ENCODE measurements around the gene OSTM1. TPM values are rescaled to one million over a fixed set of nuclear protein-coding genes. Genes with fewer than 3 reads are reported as not detected.

The OSTM1 gene
- total and polyA plus RNA-seq, 2 donors (not counting 1 experiment from before 2014, with no cell fraction given): 6.2 to 41.7 TPM

DNA sequence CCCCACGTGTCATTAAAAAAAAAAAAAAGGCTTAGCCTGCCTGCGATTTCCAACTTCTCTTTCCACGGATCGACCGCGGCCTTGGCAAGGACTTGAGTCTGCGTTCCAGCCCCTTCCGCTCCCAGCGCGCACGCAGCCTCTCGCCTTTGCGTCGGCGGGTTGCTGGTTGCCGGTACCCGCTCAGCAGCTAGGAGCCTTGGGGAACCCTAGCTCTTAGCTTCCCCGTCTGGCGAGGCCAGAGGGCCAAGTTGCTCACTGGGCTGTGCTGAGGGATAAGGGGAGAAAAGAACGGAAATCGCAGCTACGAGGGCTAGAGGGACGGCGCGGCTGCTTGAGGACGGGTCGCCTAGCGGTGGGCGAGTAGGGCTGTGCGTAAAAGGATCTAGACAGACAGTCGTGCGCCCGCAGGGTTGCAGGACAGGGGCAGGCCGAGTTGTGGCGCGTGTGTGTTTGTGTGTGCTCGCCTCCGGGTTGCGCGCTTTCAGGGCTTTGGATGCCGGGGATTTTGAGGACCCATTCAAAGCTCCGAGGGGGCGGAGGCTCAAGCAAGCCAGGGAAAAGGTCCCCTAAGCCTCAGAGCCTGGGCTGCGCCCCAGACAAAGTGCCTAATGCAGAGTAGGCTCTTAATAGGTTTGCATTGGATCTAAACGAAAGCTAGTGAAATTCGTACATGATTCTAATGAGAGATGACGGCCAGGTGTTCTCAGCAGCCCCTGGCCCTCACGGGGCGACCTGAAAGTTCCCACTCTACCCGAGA is 40.5 kb upstream of the OSTM1 start:
- intact Hi-C loops (cut with micrococcal nuclease): loop anchor here (2.0 to 10.0 kb wide), 4 partner anchors 58 to 977 kb away; partner anchors contain the start of genes SESN1 and SNX3
- Histone ChIP-seq H3K4me3 (ENCODE audit: control extremely low read depth in 1 of 5, extremely low read depth in 1 of 5, insufficient read depth in 1 of 5, low read depth in 2 of 5, low read length in 4 of 5) (peak overlapping the region in 3 of 5 experiments; percentile 36 to 43 (median 38)), H3K4me2 (replicated peaks; ENCODE audit: low read depth, low read length, poor library complexity, severe bottlenecking) (peak overlapping the region; percentile 84), H3K79me2 (ENCODE audit: control insufficient read depth, insufficient read depth, low read length) (no peaks in the 10 kb centered on the region), H3K27me3 (replicated peaks in 1 of 4; ENCODE audit: control extremely low read depth in 1 of 4, control insufficient read depth in 3 of 4, insufficient read depth in 4 of 4, low read length in 3 of 4) (peaks cover 0 to 80% (median 64%) of the 10 kb centered on the region in 4 experiments), H2AFZ (ENCODE audit: insufficient read depth, low read depth, low read length, poor library complexity, severe bottlenecking) (peak overlapping the region; percentile 52), H3K9ac (ENCODE audit: low read length) (peak overlapping the region; percentile 52), H3K27ac (ENCODE audit: low read length in 2 of 2) (no peak overlapping the region), H3K4me1 (ENCODE audit: control insufficient read depth in 2 of 2, insufficient read depth in 2 of 2, low read length in 2 of 2) (peaks cover 57 to 62% of the 10 kb centered on the region in 2 donors), H3K36me3 (replicated peaks in 1 of 2; ENCODE audit: control extremely low read depth in 1 of 2, control insufficient read depth in 1 of 2, extremely low read depth in 1 of 2, insufficient read depth in 2 of 2, low read length in 1 of 2) (no peaks in the 10 kb centered on the region), H4K20me1 (ENCODE audit: control insufficient read depth, insufficient read depth, low read length, poor library complexity, severe bottlenecking) (peaks cover 15% of the 10 kb centered on the region), H3K9me3 (ENCODE audit: control extremely low read depth in 1 of 3, control insufficient read depth in 2 of 3, insufficient read depth in 1 of 3, low read length in 2 of 3) (peaks cover 0 to 32% (median 0%) of the 10 kb centered on the region in 3 donors)
- ATAC-seq (ENCODE audit: low read depth): no peak
- Mint-ChIP-seq H3K4me1 (peaks cover 52% of the 10 kb centered on the region), H3K4me3 (peak overlapping the region; percentile 85), H3K27ac (peak overlapping the region; percentile 42), H3K9me3 (ENCODE audit: insufficient read depth) (no peaks in the 10 kb centered on the region), H3K27me3 (peaks cover 74% of the 10 kb centered on the region)
- 1% methylated on average over 50 of the region's 50 CpGs for WGBS (ENCODE audit: insufficient coverage)
- ChIA-PET CTCF (interaction anchor here (0.9 to 6.3 kb wide), 9 partner anchors 10 to 413 kb away, joined by 3 to 135 read pairs (median 9); no protein-coding TSS in a partner anchor), POLR2A (no interaction called here)
- peak; percentile 73 for DNase-seq
- peak; percentile 82 for TF ChIP-seq EZH2 (IDR thresholded peaks at IDR 0.05; ENCODE audit: borderline replicate concordance, insufficient read depth, low read depth, low read length, poor library complexity, severe bottlenecking)
- TF ChIP-seq CTCF (IDR thresholded peaks at IDR 0.05): no peak

Data from B cell (primary cell).